ENCODE results near the gene MCC.

MCC gene

GRCh38 chr5:113062869-113063508 lies 425.3 kb downstream of the MCC start:
- H3K4me3 ChIP-seq (ENCODE audit: low read depth, low read length), result no peak overlapping the region
- TF ChIP-seq CTCF (IDR thresholded peaks at IDR 0.05; ENCODE audit: borderline replicate concordance, insufficient read depth, low read depth, low read length), result no peak

DNA sequence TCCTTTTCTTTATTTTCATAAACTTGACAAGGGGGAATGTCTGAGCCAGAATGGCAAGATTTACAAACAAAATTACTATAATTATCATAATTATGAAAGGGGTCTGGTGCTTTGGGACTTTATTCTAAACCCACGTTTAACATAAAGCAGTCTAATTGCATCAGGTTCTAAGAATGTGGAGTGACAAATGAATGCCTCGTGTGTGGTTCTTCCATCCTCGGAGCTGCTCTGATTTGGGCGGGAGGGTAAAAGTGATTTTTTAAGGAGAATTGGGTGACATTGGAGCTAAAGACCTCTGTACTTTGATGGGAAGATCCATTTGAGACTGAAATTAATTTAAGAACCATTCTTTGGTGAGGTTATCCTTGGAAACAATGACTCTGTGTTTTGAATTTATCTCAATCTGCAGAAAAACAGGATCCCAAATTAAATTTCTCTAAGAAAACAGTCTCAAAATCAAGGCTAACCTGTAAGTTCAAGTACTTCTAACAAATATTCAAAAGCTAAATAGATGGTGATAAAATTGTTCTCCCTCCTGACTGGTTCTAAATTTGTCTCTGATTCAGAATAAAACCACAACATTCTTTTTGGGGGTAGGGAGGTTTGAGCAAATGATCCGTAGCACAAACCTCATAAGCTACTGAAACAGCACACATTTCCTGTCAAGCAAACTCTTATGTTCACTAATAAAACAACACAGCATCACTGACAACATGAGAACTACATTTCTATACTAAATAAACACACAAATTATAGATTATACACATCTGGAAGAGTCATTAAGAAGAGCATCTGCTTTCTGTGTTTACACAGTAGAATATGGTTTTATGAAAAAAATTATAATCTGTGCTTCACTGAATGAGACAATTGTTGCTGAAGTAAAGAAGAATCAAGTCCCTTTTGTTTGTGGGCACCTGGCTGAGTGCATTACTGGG lies 426.1 kb downstream of the MCC start:
- TF ChIP-seq CTCF (IDR thresholded peaks at IDR 0.05; ENCODE audit: borderline replicate concordance, insufficient read depth, low read depth, low read length), result no peak
- H3K4me3 ChIP-seq (ENCODE audit: low read depth, low read length), result no peak overlapping the region

DNA sequence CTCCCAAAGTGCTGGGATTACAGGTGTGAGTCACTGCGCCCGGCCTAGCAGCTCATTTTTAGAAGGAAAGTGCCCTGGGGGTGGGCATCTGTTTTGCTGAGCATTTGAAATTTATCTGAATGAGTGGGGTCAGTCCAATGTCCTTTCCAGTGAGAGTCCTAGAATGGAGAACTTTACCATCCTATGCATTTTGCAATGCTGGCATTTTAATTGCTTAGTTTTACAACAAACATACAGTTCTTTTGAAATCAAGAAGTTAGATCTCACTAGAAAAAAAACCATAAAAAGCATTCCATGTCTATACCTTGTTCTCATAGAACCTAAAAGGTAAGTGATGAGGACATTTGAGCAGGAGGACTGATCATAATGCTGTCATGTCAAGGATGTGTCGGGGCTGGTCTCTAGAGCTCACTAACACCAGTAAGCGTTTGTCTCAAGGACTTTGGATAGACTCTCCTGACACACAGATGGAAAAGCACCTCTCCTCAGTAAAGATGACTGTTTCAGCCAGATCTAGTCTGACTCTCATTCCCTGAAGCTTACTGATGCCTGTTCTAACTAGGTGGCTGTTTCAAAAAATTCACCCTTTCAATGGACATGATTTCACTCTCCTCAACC lies 427.7 kb downstream of the MCC start:
- no peak overlapping the region for H3K4me3 ChIP-seq (ENCODE audit: low read depth, low read length)
- TF ChIP-seq CTCF (IDR thresholded peaks at IDR 0.05; ENCODE audit: borderline replicate concordance, insufficient read depth, low read depth, low read length), result no peak

GRCh38 chr5:113059232-113060040 lies 428.8 kb downstream of the MCC start:
- TF ChIP-seq CTCF (IDR thresholded peaks at IDR 0.05; ENCODE audit: borderline replicate concordance, insufficient read depth, low read depth, low read length), result no peak
- H3K4me3 ChIP-seq (ENCODE audit: low read depth, low read length), result no peak overlapping the region

GRCh38 chr5:113058706-113059226 lies 429.5 kb downstream of the MCC start:
- TF ChIP-seq CTCF (IDR thresholded peaks at IDR 0.05; ENCODE audit: borderline replicate concordance, insufficient read depth, low read depth, low read length), result no peak
- no peak overlapping the region for H3K4me3 ChIP-seq (ENCODE audit: low read depth, low read length)

- no peak overlapping the region for H3K4me3 ChIP-seq (ENCODE audit: low read depth, low read length)
- no peak for TF ChIP-seq CTCF (IDR thresholded peaks at IDR 0.05; ENCODE audit: borderline replicate concordance, insufficient read depth, low read depth, low read length)
These were observed 430.0 kb downstream of the MCC start for GRCh38 chr5:113058269-113058668.
